Fibroblast of lung (primary cell): ENCODE measurements around the gene HIBADH. TPM values are rescaled to one million over a fixed set of nuclear protein-coding genes. Genes with fewer than 3 reads are reported as not detected.

Experiments used
- DNase-seq, 2 donors: peaks; one replicate each; pipeline versions ENCODE4 v3.0.0 to v3.0.0-alpha.2; 2010; ENCODE audit warnings: low read depth in 2 of 2
- H2AFZ ChIP-seq: 2 replicates; pipeline ENCODE4 v1.5.1; 2012; ENCODE audit warnings: low read length, control low read depth, inconsistent platforms
- H3K27ac ChIP-seq: 2 replicates; pipeline ENCODE4 v1.5.1; 2011; ENCODE audit warnings: low read length, control low read depth; ENCODE audit not compliant: insufficient read depth
- H3K27me3 ChIP-seq: 2 replicates; pipeline ENCODE4 v1.5.1; 2011; ENCODE audit warnings: mild to moderate bottlenecking, low read length; ENCODE audit not compliant: control insufficient read depth, insufficient read depth
- H3K36me3 ChIP-seq: 2 replicates; pipeline ENCODE4 v1.5.1; 2011; ENCODE audit warnings: low read length; ENCODE audit not compliant: control insufficient read depth, insufficient read depth
- H3K4me1 ChIP-seq: 2 replicates; pipeline ENCODE4 v1.5.1; 2011; ENCODE audit warnings: low read length; ENCODE audit not compliant: control insufficient read depth, insufficient read depth; ENCODE audit errors: extremely low read depth
- H3K4me2 ChIP-seq: 2 replicates; pipeline ENCODE4 v1.5.1; 2011; ENCODE audit warnings: low read length, control low read depth; ENCODE audit not compliant: insufficient read depth; ENCODE audit errors: extremely low read depth
- H3K4me3 ChIP-seq, 4 experiments: fragments of 200-600 bp in 1 of 4; sonication (generic) in 1 of 4; replicated peaks in 1 of 4; 2 replicates each; pipeline ENCODE4 v1.5.1; 2011 to 2016; ENCODE audit warnings: low read length in 4 of 4, low read depth in 3 of 4, mild to moderate bottlenecking in 3 of 4, control low read depth in 2 of 4, inconsistent platforms in 1 of 4, mixed read lengths in 1 of 4; ENCODE audit not compliant: insufficient read depth in 1 of 4; ENCODE audit errors: control extremely low read depth in 1 of 4
- H3K79me2 ChIP-seq: 2 replicates; pipeline ENCODE4 v1.5.1; 2012; ENCODE audit warnings: mild to moderate bottlenecking, low read length, inconsistent platforms; ENCODE audit not compliant: control insufficient read depth, insufficient read depth
- H3K9ac ChIP-seq: 2 replicates; pipeline ENCODE4 v1.5.1; 2011; ENCODE audit warnings: mild to moderate bottlenecking, low read length, control low read depth; ENCODE audit not compliant: insufficient read depth
- H3K9me3 ChIP-seq: 2 replicates; pipeline ENCODE4 v1.5.1; 2012; ENCODE audit warnings: low read depth, low read length; ENCODE audit not compliant: control insufficient read depth, insufficient read depth
- H4K20me1 ChIP-seq: 2 replicates; pipeline ENCODE4 v1.5.1; 2011; ENCODE audit warnings: low read length; ENCODE audit not compliant: control insufficient read depth, insufficient read depth; ENCODE audit errors: extremely low read depth
- EZH2 ChIP-seq: IDR thresholded peaks from 2 replicates; pipeline ENCODE4 v1.5.1; 2012; ENCODE audit warnings: low read length, control low read depth, mild to moderate bottlenecking; ENCODE audit errors: missing control alignments
- polyA plus RNA-seq, 2 donors: library from polyadenylated mRNA; depleted of rRNA in 1 of 2; stranded (reverse) in 1 of 2; unstranded in 1 of 2; fragments of >200 nt; gene quantifications; 2 replicates each; pipeline ENCODE4 v1.2.1, GENCODE V29; 2011 to 2012; ENCODE audit warnings: missing spikeins in 1 of 2
- total RNA-seq: library from RNA; depleted of rRNA; stranded (reverse); fragments of >200 nt; gene quantifications from 2 replicates; pipeline ENCODE4 v1.2.1, GENCODE V29; 2014
- TF ChIP-seq, protein P1 (sequence below), 2 donors: IDR thresholded peaks in 1 of 2; conservative IDR thresholded peaks in 1 of 2; 1 replicate in 1 of 2; 2 replicates in 1 of 2; pipeline ENCODE4 v1.5.1; 2011 to 2012; ENCODE audit warnings: low read length in 2 of 2, control low read depth in 1 of 2, inconsistent platforms in 1 of 2, low read depth in 1 of 2, mild to moderate bottlenecking in 1 of 2

HIBADH gene
- total and polyA plus RNA-seq, 2 donors (not counting 1 experiment from before 2014, with no cell fraction given): 88.7 to 96.0 TPM

DNA sequence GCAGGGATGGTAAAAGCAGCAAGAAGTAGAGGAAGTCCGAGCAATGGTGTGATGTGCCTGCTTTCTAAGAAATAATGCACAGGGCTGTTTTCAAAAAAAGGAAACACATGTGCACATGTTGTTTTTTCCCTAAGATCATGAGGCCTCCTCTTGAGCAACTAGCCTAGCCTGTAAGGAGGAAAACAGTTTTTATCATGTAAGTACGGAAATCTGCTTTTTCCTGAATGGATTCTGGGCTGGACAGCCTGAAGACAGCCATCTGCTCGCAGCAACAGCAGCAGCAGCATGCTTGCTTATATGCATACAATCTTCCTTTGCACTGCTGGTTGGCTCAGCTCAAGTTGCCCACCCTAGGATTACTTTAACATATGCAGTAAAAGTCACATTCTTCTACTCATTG, 87.1 kb downstream of the HIBADH start:
- Histone ChIP-seq H3K36me3 (no peaks in the 10 kb centered on the region), H3K4me1 (no peaks in the 10 kb centered on the region), H3K27me3 (no peaks in the 10 kb centered on the region), H3K4me3 (no peak overlapping the region), H4K20me1 (no peaks in the 10 kb centered on the region), H2AFZ (no peak overlapping the region), H3K27ac (no peak overlapping the region), H3K79me2 (no peaks in the 10 kb centered on the region), H3K4me2 (no peak overlapping the region), H3K9ac (no peak overlapping the region), H3K9me3 (no peaks in the 10 kb centered on the region)
- no peak for DNase-seq
- TF ChIP-seq EZH2: no peak
- TF ChIP-seq, protein P1, sequence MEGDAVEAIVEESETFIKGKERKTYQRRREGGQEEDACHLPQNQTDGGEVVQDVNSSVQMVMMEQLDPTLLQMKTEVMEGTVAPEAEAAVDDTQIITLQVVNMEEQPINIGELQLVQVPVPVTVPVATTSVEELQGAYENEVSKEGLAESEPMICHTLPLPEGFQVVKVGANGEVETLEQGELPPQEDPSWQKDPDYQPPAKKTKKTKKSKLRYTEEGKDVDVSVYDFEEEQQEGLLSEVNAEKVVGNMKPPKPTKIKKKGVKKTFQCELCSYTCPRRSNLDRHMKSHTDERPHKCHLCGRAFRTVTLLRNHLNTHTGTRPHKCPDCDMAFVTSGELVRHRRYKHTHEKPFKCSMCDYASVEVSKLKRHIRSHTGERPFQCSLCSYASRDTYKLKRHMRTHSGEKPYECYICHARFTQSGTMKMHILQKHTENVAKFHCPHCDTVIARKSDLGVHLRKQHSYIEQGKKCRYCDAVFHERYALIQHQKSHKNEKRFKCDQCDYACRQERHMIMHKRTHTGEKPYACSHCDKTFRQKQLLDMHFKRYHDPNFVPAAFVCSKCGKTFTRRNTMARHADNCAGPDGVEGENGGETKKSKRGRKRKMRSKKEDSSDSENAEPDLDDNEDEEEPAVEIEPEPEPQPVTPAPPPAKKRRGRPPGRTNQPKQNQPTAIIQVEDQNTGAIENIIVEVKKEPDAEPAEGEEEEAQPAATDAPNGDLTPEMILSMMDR (conservative IDR thresholded peaks at IDR 0.05 in 1 of 2, IDR thresholded peaks at IDR 0.05 in 1 of 2; ENCODE audit: low read depth in 1 of 2, low read length in 2 of 2): no peak

- Histone ChIP-seq H3K27ac (no peak overlapping the region), H3K9ac (no peak overlapping the region), H3K9me3 (no peaks in the 10 kb centered on the region), H3K4me1 (no peaks in the 10 kb centered on the region), H2AFZ (no peak overlapping the region), H4K20me1 (no peaks in the 10 kb centered on the region), H3K4me2 (no peak overlapping the region), H3K36me3 (no peaks in the 10 kb centered on the region), H3K4me3 (no peak overlapping the region), H3K79me2 (no peaks in the 10 kb centered on the region), H3K27me3 (no peaks in the 10 kb centered on the region)
- TF ChIP-seq, protein P1 (conservative IDR thresholded peaks at IDR 0.05 in 1 of 2, IDR thresholded peaks at IDR 0.05 in 1 of 2; ENCODE audit: low read depth in 1 of 2, low read length in 2 of 2): no peak
- TF ChIP-seq EZH2: no peak
- no peak for DNase-seq
Measured at GRCh38 chr7:27569106-27569505, 93.6 kb downstream of the HIBADH start.

- TF ChIP-seq EZH2: no peak
- TF ChIP-seq, protein P1 (conservative IDR thresholded peaks at IDR 0.05 in 1 of 2, IDR thresholded peaks at IDR 0.05 in 1 of 2; ENCODE audit: low read depth in 1 of 2, low read length in 2 of 2): no peak
- Histone ChIP-seq H3K36me3 (no peaks in the 10 kb centered on the region), H3K4me3 (no peak overlapping the region)
Measured at GRCh38 chr7:27567266-27567665, 95.4 kb downstream of the HIBADH start.

More at GRCh38 chr7:27567266-27567665, 95.4 kb downstream of the HIBADH start:
- Histone ChIP-seq H3K27ac (no peak overlapping the region), H3K9me3 (no peaks in the 10 kb centered on the region), H2AFZ (no peak overlapping the region), H3K4me1 (no peaks in the 10 kb centered on the region), H4K20me1 (no peaks in the 10 kb centered on the region), H3K4me2 (no peak overlapping the region), H3K9ac (no peak overlapping the region), H3K27me3 (no peaks in the 10 kb centered on the region), H3K79me2 (no peaks in the 10 kb centered on the region)
- no peak for DNase-seq
